Activated gamma-delta T cell treated with Interleukin-2 at 50 U/mL for 16 hours (primary cell): ENCODE measurements around the gene HDGFL1.

ENCODE experiments used
- DNase-seq: peaks from one replicate; pipeline ENCODE4 v3.0.0-alpha.2; 2020

Gene HDGFL1

DNA sequence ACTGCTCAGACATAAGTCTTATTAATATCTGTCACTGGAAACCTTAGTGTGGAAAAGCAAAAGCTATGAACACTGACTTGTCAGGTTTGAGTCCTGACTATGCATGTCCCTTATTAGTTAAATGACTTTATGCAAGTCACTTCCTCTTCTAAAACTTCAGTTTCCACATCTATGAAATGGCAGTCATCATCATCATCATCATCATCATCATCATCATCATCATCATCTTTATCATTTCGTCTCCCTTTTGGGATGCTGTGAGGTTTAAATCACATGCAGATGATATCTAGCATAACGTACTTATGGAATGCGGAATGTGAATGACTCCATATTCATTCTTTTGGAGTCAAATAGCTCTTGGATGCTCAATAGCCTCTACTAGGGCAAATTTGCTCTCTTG, 24.5 kb downstream of the HDGFL1 start:
- DNase-seq: no peak

DNA sequence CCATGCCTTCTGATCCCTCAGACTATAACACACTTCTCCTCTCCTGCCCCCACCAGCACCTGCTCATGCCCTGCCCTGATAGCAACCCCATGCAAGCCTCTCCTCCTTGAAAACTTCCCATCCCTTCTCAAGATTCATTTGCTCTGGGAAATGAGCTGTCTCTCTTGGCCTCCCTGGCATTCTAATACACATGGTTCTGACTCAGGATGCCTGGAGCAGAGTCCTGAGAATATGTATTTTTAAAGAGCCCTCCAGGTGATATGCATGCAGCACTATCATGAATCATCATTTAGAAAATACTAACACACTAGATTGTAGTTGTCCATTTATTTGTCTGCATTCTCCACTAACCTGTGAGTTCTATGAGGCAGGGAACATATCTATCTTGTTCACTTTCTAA, 26.6 kb downstream of the HDGFL1 start:
- DNase-seq: no peak

DNA sequence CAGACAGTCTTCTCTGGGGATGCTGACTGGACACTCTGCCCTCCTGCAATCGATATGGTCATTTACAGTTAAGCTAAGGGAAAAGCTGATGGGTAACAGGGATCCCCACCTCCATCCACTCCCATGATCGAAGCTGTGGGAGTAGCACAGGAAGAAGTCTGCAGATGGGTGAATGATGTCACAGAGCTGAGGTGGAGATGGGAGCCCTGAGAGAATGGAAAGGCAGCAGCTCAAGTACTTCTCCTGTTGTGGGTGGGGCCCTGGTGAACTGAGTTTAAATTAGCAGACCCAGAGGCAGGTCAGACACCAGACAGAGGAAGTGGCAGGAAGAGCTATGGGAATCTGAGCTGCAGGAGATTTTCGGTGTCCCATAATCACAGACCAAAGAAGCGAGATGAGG, 29.0 kb downstream of the HDGFL1 start:
- DNase-seq: no peak

DNA sequence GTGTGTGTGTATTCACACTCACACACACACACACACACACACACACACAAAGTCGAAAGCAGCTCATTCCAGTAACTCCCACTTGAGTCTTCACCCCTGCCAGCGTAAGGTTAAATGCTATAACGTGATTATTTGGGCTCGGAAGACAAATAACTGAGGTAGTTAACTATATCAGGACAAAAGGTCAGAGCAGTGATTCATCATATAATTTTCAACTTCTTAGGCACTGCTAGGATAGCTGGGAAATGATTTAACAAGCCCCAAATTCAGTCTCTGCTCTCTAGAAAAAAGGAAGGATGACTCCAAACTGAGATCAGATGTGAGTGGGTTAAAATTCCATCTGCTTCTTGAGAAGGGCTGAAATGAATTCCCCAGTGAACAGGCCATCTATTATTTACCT, 30.7 kb downstream of the HDGFL1 start:
- DNase-seq: no peak

DNA sequence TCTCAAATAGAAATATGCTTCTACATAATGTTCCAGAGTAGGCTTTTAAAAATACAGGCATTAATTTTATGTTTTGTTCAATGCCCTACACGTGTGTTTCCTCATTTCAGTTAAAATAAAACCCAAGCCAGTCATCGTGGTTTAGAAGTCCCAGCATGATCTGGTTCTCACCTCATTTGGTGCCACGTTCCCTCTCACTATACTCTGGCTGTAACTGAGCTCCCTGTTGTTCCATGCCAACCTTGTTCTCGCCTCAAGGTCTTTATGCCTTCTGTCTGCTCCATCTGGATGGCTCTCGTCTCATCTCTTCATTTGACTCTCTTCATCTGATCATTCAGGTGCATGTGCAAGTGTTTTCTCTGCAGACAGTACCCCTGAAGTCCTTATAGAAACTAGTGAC, 32.6 kb downstream of the HDGFL1 start:
- no peak for DNase-seq

DNA sequence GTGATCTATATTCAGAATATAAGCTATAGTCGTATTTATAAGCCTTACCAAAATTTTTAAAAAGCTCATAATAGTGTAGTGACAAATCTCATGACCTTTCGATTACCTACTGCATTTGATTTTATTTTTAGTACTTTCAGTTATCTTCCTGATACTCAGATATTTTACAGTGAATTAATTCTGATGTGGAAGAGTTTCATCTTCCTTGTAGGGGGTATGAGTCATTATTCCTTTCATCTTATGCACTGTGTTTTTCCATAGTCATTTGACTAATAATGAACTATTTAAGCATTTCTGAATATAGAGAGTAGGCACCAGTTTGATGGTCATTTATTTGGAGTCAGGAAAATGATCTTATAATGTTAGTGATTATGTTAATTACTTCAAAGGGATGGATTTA, 36.4 kb downstream of the HDGFL1 start:
- no peak for DNase-seq

DNA sequence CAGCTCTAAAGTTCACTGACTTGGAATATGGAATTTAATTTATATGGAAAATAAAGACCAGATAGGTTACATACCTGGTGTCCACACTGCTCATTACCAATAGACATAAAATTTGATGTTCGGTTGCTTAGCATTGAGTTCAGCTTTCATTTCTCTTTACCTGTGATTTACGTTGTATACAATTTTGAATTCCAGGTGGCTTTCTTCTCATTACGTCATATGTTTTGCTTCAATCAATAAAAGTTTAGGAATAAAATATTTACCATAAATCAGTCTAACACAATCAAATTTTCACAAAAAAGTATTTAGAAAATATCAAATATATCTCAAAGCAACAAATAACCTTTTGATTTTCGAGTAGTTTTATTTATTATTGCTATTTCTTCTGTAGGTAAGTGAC, 40.8 kb downstream of the HDGFL1 start:
- no peak for DNase-seq

DNA sequence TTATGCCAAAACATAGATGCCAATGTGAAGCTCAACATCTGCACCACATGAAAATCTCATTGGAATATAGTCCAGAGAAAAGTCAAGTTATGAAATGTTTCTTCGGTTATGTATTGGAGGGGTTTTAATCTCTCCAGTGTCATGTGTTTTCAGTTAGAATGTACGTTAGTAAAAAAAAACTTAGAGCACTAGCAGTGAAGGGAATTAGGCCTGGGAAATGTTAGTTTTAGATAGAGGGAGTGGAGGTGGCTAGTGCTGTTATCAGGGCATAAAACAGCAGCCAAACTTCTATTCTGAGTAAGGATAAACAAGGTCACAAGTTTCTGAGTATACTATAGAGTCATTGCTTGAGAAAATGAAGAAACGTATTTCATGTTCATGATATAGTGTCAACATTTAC, 42.9 kb downstream of the HDGFL1 start:
- DNase-seq: no peak

DNA sequence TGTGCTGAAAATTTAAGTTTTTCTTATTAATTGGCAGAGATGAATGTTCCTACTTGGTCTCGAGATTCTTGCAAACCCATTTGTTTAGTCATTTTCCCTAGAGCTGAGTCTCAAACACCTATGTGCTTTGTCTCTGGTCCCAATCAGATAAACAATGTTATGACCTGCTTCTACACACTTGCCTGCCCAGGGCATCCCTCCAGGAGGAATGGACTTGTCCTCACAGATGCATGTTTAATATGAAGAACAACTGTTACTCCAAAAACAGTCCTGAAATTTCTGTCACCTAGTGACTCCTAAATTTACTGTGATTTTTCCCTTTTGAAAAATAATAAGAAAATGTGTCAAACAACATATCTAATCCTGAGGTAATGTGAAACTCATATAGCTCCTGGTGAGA, 43.7 kb downstream of the HDGFL1 start:
- no peak for DNase-seq

DNA sequence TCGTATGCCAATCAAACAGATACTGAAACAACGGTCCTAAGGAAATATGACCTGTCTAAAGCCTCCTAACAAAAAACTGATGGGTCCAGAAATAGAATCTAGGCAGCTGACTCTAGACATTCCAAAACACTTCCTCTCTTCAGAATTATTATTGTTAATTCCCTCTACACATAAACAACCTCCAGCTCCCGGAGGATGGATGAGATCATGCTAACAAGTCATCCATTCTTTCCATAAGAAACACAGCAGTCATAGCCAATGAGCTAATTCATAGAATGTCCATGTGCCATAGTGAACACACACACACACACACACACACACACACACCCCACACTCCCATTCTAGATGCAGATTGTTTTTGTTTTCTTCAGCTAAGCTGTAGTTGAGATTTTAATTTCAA, 44.3 kb downstream of the HDGFL1 start:
- DNase-seq: no peak

DNA sequence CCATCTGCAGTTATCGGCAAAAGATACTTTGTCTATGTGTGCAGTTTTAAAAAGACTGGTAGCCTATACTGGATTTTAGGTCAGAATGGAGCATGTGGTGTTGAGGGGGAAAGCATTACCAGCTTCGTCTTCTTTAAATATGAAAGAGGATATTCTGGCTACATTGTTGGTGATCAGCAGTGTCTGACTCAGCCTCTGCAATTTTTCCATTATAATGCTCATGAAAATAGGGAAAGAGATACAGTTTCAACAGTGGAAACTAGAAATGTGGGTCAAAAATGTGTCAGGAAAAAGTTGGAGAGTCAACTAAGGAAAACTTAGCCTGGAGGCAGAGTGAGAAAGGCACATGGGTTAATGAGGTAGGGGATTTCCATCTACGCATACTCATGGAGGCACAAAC, 45.2 kb downstream of the HDGFL1 start:
- DNase-seq: no peak

DNA sequence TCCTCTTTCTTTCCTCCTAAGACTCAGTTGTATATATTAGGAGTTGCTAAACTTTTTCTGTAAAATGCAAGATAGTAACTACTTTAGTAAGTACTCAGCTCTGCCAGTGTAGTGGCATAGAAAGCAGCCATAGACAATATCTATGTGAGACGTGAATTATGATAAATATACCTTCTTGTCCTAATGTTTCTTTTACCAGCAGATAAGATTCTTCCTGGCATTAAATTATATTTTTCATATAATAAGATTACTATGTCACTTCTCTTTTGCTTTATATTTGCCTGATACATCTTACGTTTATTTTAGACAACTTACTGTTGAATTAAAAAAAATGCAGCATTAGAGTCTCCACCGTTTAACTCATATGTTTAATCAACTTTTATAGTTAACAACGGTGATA, 51.7 kb downstream of the HDGFL1 start:
- DNase-seq: no peak
